ENCODE data around the gene PCSK5.

The PCSK5 gene

DNA sequence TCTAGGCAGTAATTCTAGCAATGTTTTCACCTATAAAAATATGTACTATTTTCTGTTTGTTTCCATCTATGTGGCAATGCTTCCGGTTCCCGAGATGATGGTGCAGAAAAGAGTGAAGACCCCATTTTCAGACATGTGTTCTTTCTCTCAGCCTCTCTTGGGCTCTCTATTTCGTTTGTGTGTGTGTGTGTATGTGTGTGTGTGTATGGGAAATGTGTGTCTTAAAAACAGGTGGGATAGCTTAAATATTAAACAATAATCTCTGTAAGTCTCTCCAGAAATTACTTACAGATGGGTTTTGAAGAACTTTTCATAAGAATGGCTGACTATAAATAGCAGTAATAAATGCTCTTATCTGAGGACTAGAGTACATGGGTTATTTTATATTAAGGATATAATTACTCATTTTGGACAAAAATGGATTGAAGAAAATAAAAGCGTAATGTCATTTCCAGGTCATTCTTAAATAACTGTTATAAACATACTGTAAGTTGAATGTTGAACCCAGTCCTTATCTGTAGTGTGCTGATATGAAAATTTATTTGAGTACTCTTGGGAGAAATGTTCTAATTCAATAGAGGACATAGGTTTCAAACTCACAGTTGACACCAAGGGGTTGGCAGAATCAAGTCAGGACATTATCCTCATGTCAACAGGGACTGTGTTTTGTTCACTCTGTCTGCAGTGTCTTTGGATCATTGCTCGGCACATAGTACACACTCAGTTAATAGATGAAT is 31.1 kb downstream of the PCSK5 start:
- no peaks in the 10 kb centered on the region for H3K9me3 Mint-ChIP-seq
- H3K27me3 Mint-ChIP-seq (ENCODE audit: low read depth) = no peaks in the 10 kb centered on the region
- H3K27ac Mint-ChIP-seq = no peak overlapping the region
- no peaks in the 10 kb centered on the region for H3K4me1 Mint-ChIP-seq (ENCODE audit: low read depth)
- H3K36me3 Mint-ChIP-seq (ENCODE audit: low read depth) = no peaks in the 10 kb centered on the region
- no peak overlapping the region for H3K4me3 Mint-ChIP-seq

DNA sequence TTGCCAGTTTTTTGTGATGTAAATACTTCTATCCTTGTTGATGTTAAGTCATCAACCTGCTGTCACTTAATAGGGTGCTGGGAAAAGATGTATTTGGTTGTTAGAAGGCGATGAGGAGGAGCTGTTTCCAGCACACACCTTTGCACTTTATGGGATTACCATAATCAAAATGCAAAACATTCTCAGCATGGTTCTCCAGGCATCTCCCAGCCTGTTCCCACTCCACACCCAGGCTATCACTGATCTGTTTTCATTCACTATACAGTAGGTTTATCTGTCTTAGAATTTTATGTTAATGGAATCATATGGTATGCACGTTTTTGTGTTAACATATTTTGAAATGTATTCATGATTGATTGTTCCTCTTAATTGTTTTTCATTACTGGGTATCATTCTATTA is 35.9 kb downstream of the PCSK5 start:
- Mint-ChIP-seq H3K27ac (no peak overlapping the region), H3K27me3 (ENCODE audit: low read depth) (no peaks in the 10 kb centered on the region), H3K36me3 (ENCODE audit: low read depth) (no peaks in the 10 kb centered on the region), H3K4me3 (no peak overlapping the region), H3K4me1 (ENCODE audit: low read depth) (no peaks in the 10 kb centered on the region), H3K9me3 (no peaks in the 10 kb centered on the region)

GRCh38 chr9:75927356-75927755 is 36.9 kb downstream of the PCSK5 start:
- Mint-ChIP-seq H3K27ac (no peak overlapping the region), H3K4me1 (ENCODE audit: low read depth) (no peaks in the 10 kb centered on the region), H3K36me3 (ENCODE audit: low read depth) (no peaks in the 10 kb centered on the region), H3K27me3 (ENCODE audit: low read depth) (no peaks in the 10 kb centered on the region), H3K9me3 (no peaks in the 10 kb centered on the region), H3K4me3 (no peak overlapping the region)

GRCh38 chr9:75930190-75930589 is 39.7 kb downstream of the PCSK5 start:
- Mint-ChIP-seq H3K4me3 (no peak overlapping the region), H3K27ac (no peak overlapping the region), H3K4me1 (ENCODE audit: low read depth) (no peaks in the 10 kb centered on the region), H3K36me3 (ENCODE audit: low read depth) (peaks cover 6% of the 10 kb centered on the region), H3K27me3 (ENCODE audit: low read depth) (no peaks in the 10 kb centered on the region), H3K9me3 (no peaks in the 10 kb centered on the region)

GRCh38 chr9:75930730-75931321 is 40.4 kb downstream of the PCSK5 start:
- no peaks in the 10 kb centered on the region for H3K4me1 Mint-ChIP-seq (ENCODE audit: low read depth)
- H3K4me3 Mint-ChIP-seq = no peak overlapping the region

GRCh38 chr9:75933982-75934381 is 43.5 kb downstream of the PCSK5 start:
- Mint-ChIP-seq H3K4me3 (no peak overlapping the region), H3K36me3 (ENCODE audit: low read depth) (peaks cover 7% of the 10 kb centered on the region), H3K4me1 (ENCODE audit: low read depth) (peaks cover 7% of the 10 kb centered on the region), H3K27me3 (ENCODE audit: low read depth) (no peaks in the 10 kb centered on the region), H3K27ac (no peak overlapping the region), H3K9me3 (no peaks in the 10 kb centered on the region)

More at GRCh38 chr9:75930730-75931321, 40.4 kb downstream of the PCSK5 start:
- Mint-ChIP-seq H3K36me3 (ENCODE audit: low read depth) (peaks cover 6% of the 10 kb centered on the region), H3K27ac (no peak overlapping the region), H3K27me3 (ENCODE audit: low read depth) (no peaks in the 10 kb centered on the region), H3K9me3 (no peaks in the 10 kb centered on the region)

- Mint-ChIP-seq H3K27ac (no peak overlapping the region), H3K9me3 (no peaks in the 10 kb centered on the region), H3K4me1 (ENCODE audit: low read depth) (peaks cover 7% of the 10 kb centered on the region), H3K27me3 (ENCODE audit: low read depth) (no peaks in the 10 kb centered on the region), H3K4me3 (no peak overlapping the region), H3K36me3 (ENCODE audit: low read depth) (peaks cover 7% of the 10 kb centered on the region)
These were observed 45.1 kb downstream of the PCSK5 start for GRCh38 chr9:75935591-75935990.

DNA sequence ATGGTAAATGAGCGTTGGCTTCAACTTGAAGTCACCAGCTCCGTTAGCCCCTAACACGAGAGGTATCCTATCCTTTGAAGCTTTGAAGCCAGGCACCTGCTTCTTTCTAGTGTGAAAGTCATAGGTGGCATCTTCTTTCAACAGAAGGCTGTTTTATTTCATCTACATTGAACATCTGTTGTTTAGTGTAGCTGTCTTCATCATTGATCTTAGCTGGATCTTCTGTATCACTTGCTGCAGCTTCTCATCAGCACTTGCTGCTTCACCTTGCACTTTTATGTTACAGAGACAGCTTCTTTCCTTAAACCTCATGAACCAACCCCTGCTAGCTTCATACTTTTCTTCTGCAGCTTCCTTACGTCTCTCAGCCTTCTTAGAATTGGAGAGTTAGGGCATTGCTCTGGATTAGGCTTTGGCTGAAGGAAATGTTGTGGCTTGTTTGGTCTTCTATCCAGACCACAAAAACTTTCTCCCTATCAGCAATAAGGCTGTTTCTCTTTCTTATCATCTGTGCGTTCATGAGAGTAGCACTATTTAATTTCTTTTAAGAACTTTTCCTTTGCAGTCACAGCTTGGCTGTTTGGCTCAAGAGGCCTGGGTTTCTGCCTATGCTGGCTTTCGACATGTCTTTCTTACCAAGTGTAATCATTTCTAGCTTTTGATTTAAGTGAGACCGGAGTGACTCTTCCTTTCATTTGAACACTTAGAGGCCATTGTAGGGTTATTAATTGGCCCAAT is 47.2 kb downstream of the PCSK5 start:
- peaks cover 7% of the 10 kb centered on the region for H3K4me1 Mint-ChIP-seq (ENCODE audit: low read depth)
- no peak overlapping the region for H3K4me3 Mint-ChIP-seq
- no peak overlapping the region for H3K27ac Mint-ChIP-seq
- H3K9me3 Mint-ChIP-seq = no peaks in the 10 kb centered on the region
- H3K36me3 Mint-ChIP-seq (ENCODE audit: low read depth) = peaks cover 7% of the 10 kb centered on the region
- no peaks in the 10 kb centered on the region for H3K27me3 Mint-ChIP-seq (ENCODE audit: low read depth)

DNA sequence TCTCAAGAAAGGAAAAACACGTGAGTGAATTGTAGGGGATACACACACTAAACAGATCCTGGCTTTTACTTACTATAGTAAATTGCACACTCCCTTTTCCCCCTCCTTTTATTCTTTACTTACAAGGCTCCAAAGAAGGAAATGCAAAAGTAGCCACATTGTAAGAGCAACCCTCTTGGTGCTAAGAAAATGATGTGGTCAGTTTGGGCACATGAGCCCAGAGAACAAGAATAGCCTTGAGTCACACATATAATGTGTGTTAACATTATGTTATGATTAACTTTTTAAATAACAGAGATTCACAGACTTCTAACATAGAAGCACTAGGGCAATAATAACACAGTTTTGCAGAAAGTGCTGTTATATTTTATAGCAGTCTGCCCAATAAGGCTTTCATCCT is 48.5 kb downstream of the PCSK5 start:
- H3K9me3 Mint-ChIP-seq = no peaks in the 10 kb centered on the region
- peaks cover 7% of the 10 kb centered on the region for H3K4me1 Mint-ChIP-seq (ENCODE audit: low read depth)
- H3K36me3 Mint-ChIP-seq (ENCODE audit: low read depth) = peaks cover 5% of the 10 kb centered on the region
- H3K27me3 Mint-ChIP-seq (ENCODE audit: low read depth) = no peaks in the 10 kb centered on the region
- no peak overlapping the region for H3K27ac Mint-ChIP-seq
- no peak overlapping the region for H3K4me3 Mint-ChIP-seq

DNA sequence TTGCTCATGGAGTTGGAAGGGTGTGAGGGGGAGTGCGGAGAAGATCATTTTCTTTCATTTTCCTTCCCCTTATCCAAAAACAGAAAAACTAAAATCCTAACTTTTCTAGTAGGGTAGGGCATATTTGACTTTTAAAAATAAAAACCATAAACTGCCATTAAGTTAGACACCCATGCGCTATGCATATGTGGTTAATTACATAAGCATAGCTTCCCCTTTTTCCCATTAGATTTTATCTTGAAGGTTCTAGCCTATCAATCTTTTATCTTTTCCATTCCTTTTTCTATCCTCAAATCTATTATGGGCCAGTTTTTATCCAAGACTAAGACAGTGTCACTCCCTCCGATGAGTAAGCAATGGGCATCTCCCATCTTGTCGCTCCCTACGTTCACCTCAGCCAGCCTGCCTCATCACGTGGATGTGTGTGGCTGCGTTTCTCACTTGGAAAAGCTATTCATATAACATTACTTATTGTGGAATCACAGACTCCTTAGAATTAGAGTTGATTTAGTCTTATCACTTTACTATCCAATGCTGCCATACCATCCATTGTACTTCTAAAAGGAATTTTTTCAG is 49.2 kb downstream of the PCSK5 start:
- Mint-ChIP-seq H3K9me3 (no peaks in the 10 kb centered on the region), H3K4me3 (no peak overlapping the region), H3K4me1 (ENCODE audit: low read depth) (peaks cover 7% of the 10 kb centered on the region), H3K36me3 (ENCODE audit: low read depth) (peaks cover 1% of the 10 kb centered on the region), H3K27me3 (ENCODE audit: low read depth) (no peaks in the 10 kb centered on the region), H3K27ac (no peak overlapping the region)

DNA sequence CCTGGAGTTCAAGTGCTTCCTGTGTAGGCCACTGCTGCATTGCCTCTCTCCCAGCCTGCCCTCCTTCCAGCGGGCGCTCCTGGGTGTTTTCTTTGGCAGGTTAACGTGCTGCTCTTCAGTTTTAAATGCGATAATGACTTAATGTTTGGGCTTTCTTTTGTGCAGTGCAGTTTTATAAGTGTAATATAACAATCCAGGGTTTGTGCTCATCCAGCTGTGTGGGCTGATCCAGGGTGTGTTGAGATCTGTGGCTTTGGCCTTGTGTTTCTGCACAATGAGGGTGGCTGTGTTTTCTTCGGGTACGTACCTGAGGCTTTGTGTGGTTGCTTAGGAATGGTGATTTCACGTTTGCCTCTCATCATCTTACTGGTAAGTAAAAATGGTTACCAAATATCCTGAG is 50.6 kb downstream of the PCSK5 start:
- no peak overlapping the region for H3K27ac Mint-ChIP-seq
- H3K4me1 Mint-ChIP-seq (ENCODE audit: low read depth) = peaks cover 7% of the 10 kb centered on the region
- peaks cover 3% of the 10 kb centered on the region for H3K36me3 Mint-ChIP-seq (ENCODE audit: low read depth)
- no peaks in the 10 kb centered on the region for H3K9me3 Mint-ChIP-seq
- no peaks in the 10 kb centered on the region for H3K27me3 Mint-ChIP-seq (ENCODE audit: low read depth)
- H3K4me3 Mint-ChIP-seq = no peak overlapping the region

GRCh38 chr9:75941577-75942311 is 51.3 kb downstream of the PCSK5 start:
- Mint-ChIP-seq H3K27me3 (ENCODE audit: low read depth) (no peaks in the 10 kb centered on the region), H3K36me3 (ENCODE audit: low read depth) (peaks cover 3% of the 10 kb centered on the region), H3K9me3 (no peaks in the 10 kb centered on the region), H3K27ac (no peak overlapping the region), H3K4me3 (no peak overlapping the region), H3K4me1 (ENCODE audit: low read depth) (peaks cover 7% of the 10 kb centered on the region)

DNA sequence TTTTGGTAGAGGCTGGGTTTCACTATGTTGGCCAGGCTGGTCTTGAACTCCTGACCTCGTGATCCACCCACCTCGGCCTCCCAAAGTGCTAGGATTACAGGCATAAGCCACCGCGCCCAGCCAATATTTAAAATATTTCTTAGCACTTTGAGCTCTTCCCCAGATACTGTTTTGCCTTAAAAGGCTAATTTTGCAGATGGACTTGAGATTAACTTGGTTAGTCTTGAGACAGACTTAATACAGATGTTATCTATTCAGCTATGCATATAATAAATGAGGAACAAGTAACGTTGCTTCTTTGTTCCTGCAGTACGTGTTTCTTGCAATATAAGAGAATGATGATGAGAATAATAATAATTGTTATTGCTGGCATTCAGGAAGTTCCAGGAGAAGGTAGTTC is 56.3 kb downstream of the PCSK5 start:
- Mint-ChIP-seq H3K27ac (no peak overlapping the region), H3K4me1 (ENCODE audit: low read depth) (no peaks in the 10 kb centered on the region)

DNA sequence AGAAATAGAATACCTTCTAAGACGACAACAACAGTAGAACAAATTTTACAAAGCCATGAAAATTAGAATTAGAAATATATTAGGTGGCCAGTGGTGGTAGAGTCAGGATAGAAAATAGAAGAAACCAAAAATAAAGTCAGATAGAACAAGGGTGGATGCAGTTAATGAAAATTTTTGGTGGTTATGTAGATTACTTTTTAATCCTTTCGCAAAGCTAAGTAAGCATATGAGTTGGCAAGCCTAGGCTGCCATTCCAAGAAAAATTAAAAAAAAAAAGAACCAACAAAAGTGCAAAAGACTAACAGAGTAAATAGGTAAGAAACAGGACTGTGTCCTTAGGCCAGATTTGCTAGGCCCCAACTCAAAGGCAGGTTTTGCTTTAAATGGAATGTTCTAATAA is 56.8 kb downstream of the PCSK5 start:
- Mint-ChIP-seq H3K27me3 (ENCODE audit: low read depth) (no peaks in the 10 kb centered on the region), H3K27ac (no peak overlapping the region), H3K9me3 (no peaks in the 10 kb centered on the region), H3K4me1 (ENCODE audit: low read depth) (no peaks in the 10 kb centered on the region), H3K4me3 (no peak overlapping the region), H3K36me3 (ENCODE audit: low read depth) (peaks cover 1% of the 10 kb centered on the region)

More for the DNA sequence above, 56.3 kb downstream of the PCSK5 start:
- peaks cover 1% of the 10 kb centered on the region for H3K36me3 Mint-ChIP-seq (ENCODE audit: low read depth)
- no peak overlapping the region for H3K4me3 Mint-ChIP-seq
- H3K9me3 Mint-ChIP-seq = no peaks in the 10 kb centered on the region
- H3K27me3 Mint-ChIP-seq (ENCODE audit: low read depth) = no peaks in the 10 kb centered on the region
